ENCODE results near the gene TSPAN11.

The TSPAN11 gene

DNA sequence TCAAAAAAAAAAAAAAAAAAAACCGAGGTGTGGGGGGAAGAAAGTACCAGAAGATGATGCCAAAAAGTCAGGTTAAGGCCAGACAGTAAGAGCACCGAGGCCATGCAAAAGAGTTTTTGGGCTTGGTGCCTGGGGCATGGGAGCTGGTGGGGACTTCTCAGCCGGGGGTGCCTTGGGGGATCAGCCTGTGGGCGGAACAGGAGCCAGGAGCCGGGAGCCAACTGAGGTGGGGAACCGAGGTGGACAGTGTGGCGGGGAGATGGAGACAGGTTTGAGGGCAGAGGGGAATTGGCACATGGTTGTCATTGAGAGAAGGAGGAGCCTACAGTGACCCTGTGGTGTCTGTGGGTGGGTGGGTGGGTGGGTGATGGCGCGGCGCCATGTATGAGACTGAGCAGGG, 33.2 kb downstream of the TSPAN11 start:
- no peak for DNase-seq (ENCODE audit: low read depth)

DNA sequence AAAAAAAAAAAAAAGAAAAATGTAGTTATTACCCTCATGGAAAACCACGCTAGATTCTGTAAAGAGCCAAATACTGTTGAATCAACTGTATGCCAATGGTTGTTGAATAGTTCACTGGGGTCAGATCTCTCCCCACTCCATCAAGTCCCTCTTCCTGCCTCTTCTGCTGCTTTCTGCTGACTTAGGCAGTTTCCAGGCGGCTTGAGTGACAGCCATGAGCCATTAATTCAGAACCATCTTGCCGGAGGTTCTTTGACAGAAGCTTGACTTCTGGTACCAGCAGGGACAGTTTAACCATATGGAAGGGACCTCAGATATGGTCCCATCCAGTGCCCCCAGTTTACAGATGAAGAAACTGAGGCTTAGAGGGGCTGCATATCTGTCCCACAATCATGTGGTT, 34.5 kb downstream of the TSPAN11 start:
- DNase-seq (ENCODE audit: low read depth), result no peak

DNA sequence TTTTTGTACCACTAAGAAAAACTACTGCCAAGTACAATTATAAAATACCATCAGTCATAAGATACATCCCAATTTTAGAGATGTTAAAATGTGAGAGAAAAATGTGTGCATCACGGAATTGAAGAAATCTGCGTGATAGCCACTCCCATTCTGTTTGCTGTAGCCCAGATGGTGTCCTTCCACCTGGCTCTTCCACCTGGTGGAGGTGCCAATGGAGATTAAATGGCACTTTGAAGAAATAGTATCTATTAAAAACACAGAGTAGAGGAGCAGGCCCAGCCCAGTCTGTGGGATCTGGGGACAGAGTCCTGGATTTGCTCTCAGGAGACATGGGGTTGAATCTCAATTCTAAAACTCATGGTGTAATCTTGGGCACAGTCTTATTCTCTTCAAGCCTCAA, 35.5 kb downstream of the TSPAN11 start:
- DNase-seq (ENCODE audit: low read depth), result no peak

DNA sequence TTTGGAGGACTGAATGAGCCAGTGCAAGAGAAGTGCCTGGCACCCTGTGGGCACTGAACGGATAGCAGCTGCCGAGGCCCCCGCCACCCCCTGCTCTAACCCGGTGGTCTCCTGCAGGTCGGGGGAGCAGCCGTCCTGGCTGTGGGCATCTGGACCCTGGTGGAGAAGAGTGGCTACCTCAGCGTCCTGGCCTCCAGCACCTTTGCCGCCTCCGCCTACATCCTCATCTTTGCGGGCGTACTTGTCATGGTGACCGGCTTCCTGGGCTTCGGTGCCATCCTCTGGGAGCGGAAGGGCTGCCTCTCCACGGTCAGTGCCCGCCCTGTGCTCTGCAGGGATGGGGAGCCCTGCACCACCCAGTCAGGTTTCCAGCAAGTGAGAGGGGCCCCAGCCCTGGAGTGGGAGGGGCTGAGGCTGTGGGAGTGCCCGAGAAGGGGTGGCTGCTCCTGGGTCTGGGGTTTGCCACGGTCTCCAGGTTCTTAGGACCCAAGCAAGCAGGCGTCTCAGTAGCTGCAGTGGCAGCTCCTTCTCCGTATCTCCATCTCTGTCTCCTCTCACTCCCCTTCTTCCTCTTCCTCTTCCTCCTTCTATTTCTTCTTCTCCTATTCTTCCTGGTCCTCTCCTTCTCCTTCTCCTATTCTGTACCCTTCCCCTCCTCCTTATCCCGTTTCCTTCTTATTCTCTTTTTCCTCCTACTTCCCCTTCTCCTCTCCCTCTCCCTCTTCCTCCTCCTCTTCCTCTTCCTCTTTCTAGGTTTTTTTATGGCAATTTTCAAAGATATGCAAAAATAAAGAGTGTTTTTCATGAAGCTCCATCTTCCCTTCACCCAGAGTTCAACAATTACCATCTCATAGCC, 37.4 kb downstream of the TSPAN11 start:
- no peak for DNase-seq (ENCODE audit: low read depth)

DNA sequence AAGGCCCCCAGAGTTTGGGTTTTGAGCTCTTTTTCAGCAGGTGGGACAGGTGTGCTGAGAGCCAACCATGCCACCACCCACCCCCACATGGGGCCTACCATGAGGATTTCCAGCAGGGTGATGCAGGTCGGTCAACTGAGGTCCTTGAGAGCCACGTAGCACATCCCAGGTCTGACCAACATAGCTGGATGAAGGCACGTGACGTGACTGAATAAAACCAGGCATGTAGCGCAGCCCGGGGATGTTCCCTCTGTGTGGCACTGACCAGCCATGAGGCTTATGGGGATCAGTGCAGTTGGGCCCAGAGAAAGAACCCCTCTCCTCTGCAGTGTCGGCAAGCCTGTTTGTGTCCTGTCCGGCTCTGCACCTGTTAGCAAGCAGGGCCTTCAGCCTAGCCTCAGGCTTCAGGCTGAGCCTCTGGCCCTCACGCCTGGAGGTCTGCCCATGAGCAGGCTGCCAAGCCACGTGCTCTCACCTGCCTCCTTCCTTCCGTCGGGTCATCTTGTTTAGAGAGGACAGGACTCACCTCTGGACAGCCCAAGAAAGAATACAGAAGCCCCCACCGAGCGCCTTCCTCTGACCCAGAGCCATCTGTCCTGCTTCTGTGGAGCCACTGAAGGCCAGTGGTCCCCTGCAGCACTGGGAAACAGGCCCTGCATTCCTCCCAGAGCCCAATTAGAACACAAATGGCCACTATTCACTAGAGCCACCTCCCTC, 38.5 kb downstream of the TSPAN11 start:
- no peak for DNase-seq (ENCODE audit: low read depth)

DNA sequence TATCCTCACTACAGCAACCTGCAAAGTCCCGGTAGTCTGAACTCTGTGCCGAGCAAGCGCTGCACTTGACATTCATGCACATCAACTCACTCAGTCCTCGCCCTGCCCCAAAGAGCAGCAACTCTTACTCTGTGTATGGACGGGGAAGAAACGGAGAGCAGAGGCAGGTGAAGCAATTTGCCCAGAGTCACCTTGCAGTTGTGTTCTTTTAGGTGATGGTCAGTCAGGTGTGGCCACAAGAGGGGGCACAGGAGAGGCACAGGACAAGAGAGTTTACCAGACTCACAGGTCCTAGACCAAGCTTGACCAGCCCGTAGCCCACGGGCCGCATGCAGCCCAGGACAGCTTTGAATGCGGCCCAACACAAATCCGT, 39.1 kb downstream of the TSPAN11 start:
- no peak for DNase-seq (ENCODE audit: low read depth)

DNA sequence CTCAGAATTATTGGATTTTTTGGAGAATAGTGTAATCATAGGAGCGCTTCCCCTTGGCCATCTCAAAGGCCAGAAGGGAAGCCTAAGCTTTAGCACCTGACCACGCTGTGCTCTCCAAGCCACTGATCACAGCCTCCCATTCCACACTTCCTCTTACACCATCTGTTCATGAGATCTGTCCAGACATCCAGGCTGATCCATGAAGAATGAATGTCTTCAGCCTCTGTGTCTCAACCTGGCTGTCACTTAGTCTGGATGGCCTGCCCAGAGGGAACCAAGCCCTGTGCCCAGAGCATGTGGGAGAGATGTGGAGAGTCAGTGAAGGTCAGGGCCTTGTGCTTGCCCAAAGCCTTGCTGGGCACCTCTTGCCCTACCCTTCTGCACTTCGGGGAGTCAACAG, 40.5 kb downstream of the TSPAN11 start:
- no peak for DNase-seq (ENCODE audit: low read depth)

DNA sequence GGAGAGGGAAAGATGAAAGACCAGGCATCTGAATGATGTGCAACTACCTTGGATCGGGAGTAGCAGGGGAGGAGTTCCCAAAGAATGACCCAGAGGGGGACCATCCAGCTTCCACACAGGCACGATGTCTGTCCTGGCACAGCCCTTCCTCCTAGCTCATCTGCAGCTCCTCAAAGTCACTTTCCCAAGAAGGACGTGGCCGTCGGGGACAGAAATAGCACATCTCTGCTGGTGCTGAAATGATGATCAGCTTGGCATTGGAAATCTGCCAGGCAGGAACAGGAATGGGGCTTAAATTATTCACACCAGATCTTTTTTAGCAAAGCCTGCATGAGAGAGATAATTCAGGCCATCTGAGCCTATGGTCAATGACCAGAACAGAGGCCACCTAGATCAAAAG, 41.7 kb downstream of the TSPAN11 start:
- no peak for DNase-seq (ENCODE audit: low read depth)

DNA sequence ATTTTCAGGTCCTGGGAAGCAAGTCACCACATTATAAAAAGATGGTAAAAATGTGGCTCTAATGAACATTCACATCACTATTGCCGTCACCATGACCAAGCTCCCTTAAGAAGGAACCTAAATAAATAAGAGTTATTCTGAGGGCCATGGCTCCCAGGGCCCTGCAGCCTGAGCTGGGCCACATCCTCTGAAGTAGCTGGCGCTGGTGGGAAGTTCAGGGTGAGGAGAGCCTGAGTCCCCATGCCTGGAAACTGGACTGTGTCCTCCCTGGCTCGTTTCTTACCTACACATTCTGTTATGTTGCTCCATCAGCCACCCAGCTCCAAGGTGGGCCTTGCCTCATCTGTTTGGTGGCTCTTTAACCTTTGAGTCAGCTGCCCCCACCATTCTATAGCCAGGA, 42.5 kb downstream of the TSPAN11 start:
- DNase-seq (ENCODE audit: low read depth), result no peak

DNA sequence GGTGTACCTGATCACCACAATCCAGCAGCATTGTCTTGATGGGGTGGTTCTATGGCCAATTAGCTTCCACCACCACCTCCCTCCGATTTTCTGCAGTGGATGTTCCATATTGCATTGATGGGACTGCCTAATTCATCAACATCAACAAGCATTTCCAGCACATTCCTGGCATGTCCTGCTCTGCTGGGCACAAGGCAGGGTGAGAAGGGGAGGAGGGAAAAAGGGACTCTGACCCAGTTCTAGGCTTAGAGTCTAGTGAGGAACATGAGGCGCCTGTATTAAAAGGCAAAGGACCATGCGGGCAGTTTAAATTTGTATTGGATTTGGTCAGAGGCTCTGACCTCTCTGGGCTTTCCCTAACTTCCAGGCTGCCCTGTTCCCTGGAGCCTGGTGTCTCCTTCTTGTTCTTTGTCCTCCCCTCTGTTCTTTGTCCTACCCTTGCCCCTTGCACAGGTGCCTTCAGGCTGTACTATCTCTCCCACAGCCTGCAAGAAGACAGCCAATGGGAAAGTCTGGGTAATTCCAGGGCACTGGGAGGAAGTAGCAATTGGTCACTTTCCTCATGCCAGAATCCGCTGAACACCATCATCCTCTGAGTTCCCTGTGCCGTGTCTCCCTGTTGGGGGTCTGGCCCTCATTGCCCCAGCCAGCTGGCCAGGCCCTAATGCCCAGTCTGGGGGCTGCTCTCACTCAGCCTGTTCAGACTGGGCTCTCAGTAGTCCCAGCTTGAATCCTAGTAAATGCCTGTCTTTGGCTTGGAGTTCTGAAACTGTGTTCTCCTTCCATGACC, 43.3 kb downstream of the TSPAN11 start:
- DNase-seq (ENCODE audit: low read depth), result no peak

DNA sequence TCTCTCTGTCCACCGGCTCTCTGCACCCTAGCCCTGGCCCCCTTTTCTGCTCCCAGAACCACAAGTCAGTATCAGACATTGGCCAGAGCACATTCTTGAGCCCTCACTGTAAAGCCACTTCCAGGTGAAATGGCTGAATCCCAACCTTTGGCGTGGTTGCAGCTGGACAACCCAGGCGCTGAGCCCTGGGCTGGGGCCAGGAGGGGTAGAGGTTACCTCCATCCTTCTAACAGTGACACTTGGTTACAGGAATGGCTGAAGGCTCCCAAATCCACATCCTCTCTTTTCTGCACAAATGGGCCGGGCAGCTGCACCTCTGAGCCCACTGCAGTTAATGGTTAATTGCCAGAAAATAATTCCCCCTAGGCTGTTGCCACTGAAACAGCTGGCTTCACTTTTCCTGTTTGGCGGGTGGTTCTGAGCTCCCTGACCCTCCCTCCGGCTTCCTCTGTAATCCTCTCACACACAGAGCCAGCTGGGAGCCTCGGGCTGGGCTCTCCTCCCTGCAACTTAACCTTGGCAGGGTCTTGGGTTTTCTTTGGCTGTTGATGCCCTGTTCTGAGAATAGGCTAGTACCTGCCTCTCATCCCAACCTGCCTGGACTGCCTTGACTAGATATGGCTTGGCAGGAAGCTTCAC, 44.1 kb downstream of the TSPAN11 start:
- no peak for DNase-seq (ENCODE audit: low read depth)

DNA sequence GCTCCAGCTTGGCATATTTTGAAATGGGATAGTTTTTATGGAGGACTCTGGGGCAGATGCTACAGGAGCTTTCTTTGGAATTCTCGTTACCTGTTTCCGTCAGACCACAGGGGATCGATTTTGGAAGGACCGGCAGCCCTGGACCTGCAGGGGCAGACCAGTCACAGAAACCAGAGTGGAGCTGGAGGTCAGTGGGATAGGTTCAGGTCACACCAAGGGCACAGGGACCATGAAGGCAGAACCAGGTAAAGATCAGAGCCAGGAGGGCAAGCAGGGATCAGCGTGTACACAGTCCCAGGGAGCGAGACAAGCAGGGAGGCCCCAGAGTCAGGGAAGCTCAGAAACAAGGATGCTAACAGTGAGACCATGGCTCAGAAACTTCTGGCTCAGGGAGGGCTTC, 45.5 kb downstream of the TSPAN11 start:
- DNase-seq (ENCODE audit: low read depth), result no peak

DNA sequence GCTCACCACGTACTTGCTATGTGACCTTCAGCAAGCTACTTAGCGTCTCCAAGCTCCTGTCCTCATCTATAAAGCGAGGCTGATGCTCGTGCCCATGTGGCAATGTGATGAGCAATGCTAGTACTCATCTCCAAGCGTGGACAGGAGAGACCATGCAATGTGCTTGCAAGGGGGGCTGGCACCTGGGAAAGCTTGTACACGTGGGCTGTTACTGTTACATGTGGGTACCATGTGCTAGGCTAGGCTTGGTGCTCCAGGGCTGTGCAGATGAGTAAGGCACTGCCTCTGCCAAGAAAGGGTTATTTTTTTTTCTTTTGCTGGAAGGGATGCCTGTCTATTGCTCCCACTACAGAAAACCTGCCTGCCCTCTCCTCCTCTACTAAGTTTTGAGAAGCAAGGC, 46.6 kb downstream of the TSPAN11 start:
- no peak for DNase-seq (ENCODE audit: low read depth)

DNA sequence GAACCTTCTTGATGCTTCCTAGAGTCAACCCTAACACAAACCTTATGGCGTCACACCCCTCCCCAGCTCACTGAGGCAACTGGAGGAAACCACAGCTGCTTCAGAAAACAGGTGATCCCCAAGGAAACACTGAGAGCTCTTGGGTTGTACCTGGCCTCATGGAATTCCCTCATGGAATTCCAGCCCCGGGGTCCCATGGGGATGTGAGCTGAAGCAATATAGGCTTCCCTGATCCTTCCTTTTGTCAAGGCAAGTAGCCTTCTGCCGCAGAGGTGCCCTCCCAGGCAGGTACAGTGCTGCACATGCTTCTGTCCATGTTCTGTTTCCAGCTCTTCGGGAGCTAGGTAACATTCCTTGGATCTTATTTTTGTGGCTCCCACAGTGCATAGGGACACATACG, 47.3 kb downstream of the TSPAN11 start:
- DNase-seq (ENCODE audit: low read depth), result no peak

DNA sequence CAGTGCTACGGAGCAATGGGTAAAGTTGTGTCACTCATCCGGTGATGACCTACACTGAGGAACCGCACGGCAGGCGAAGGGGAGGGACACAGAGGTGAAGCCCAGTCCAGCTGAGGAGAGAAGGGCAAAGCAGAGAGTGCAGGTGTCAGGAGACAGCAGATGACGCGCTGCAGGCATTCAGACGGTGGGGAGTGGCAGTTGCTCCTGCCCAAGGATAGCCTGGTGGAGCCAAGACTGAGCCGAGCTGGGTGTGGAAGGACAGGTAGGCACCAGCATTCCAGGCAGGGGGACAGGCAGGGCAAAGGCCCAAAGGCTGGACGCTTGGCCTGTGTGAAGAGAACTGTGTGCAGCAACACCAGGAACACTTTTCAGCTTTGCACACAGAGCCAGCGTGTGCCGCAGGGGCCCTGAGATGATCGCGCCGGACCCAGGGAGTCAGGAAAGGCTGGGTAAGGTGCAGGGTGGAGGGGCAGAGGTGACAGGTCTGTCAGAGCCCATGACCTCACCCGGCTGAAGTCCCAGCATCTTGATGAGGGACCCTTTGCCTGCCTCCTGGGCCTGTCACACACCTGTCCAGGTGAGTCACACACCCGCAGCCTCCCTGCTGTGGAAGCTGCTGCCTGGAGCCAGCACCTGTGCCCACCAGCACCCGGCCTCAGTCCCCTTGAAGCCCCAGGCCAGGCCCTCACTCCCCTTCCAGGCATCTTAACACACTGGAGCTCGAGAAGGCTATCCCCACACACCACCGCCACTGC, 48.4 kb downstream of the TSPAN11 start:
- DNase-seq (ENCODE audit: low read depth), result no peak

DNA sequence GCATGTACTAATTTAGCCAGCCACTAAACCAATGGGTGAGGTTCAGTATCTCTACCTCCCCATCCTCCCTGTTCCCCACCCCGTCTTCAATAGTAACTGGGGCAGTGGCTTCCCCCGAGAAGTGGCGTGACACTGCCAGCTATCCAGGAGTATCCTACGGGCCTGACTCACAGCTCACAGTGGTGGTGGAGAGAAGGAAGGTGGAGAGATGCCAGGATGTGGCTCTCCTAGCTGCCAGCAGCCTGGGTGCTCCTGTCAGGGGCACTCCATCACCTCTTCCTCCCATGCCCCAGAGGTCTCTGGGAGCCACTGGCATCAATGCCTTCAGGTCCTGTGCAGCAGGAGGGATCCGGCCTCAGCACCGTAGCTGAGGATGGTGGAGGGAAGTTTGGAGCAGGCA, 49.0 kb downstream of the TSPAN11 start:
- DNase-seq (ENCODE audit: low read depth), result no peak

DNA sequence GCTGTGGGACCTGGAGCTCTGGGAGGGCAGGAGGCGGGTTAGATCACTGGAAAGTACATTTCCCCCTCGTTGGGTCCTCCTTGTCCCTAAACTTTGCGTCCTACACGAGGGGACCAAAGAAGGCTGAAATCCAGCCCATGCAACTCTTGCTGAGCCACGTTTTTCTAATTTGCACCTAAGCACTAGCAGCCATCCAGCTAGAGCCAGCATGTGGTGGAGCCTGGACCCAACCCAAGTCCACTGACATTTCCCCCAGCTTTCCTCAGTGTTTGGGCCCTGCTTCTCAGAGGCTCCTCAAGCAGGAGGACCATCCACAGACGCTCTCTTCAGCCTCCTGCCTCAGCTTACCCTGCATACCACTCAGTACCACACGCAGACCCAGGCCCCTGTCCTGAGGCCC, 49.7 kb downstream of the TSPAN11 start:
- no peak for DNase-seq (ENCODE audit: low read depth)

DNA sequence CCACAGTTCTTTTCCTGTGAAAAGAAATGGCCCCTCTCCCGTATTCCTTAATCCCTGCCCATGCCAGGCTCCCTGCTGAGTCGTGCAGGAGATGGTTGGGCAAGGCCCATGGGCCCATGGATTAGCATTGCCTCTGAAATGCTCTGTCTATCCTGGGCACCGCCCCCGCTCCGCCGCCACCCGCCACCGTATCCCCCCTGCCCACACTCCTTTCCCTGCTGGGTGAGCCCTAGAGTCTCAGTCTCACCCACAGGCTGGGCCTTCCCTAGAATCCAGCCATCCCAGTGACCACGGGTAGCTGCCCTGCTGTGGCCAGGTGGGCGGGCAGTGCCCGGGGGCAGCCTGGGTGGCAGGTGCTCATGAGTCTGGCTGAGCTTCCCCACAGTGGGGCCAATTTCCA, 50.6 kb downstream of the TSPAN11 start:
- DNase-seq (ENCODE audit: low read depth), result no peak

DNA sequence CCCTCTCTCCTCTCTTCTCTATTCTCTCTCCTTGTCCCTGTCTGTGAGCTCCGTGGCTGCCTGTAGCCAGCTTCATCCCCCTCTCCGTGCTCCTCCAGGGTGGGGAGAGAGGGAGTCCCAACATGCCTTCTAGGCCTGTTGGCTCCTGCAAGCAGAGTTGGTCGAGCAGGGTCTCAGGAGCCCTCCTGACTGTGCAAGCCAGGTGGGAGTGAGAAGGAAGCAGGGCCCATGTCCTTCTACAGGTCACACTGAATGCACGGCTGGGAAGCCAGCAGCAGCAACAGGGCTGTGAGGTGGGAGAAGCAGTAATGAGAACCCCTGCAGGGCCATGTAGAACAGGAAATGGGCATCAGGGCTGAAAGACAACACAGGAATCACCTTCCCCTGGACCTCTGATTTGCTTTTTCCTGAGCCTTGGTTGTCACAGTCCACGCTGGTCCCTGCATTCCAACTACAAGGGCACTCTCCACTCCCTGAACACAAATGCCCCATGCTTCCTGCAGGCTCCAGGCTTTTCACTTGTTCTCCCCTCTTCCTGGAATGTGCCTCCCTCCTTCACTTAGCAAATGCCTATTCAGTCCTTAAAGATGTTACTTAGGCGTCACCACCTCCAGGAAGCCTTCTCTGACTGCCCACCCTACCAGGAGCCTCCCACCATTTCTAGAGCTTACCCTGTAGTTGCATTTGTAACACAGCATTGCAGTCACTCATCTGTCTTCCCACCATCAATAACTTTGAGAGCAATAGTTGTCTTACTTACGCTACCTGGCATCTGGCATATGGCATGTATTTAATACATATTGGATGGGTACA, 51.2 kb downstream of the TSPAN11 start:
- DNase-seq (ENCODE audit: low read depth), result no peak

DNA sequence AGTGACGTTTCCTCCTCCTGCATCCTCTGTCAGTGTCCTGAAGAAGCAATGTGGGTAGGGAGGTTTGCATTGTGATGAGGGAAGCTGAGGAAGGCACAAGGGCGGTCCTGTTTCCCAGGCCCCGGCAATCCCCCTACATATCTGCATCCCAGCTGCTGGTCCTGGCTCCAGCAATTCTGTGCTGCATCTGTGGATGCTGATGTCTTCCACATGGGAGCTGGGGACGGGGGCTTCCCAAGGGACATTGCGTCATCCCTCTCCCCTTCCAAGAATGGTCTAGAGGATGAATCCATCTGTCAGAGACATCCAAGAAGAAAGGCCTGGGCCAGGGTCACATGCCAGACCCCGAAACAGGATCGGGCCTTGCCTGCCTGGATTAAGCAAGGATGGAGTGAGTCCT, 52.1 kb downstream of the TSPAN11 start:
- no peak for DNase-seq (ENCODE audit: low read depth)
